Gastrocnemius medialis (tissue), 4 donors: ENCODE results near the gene PDE9A. TPM values are rescaled to one million over a fixed set of nuclear protein-coding genes. Genes with fewer than 3 reads are reported as not detected.

ENCODE experiments used
- ATAC-seq, 2 donors: fragments of 150-250 bp; one replicate each; pipeline ENCODE4 v1.9.1; 2016
- DNase-seq, 2 donors: peaks; one replicate each; pipeline ENCODE4 v3.0.0-alpha.2; 2019
- H3K27ac ChIP-seq, 4 donors: fragments of 200-600 bp; sonication (generic); 1 replicate in 1 of 4; 2 replicates in 3 of 4; pipeline ENCODE4 v1.5.1; 2016 to 2018; ENCODE audit warnings: mild to moderate bottlenecking in 2 of 4, moderate library complexity in 1 of 4
- H3K27me3 ChIP-seq, 3 donors: fragments of 200-600 bp; sonication (generic) in 2 of 3; 1 replicate in 1 of 3; 2 replicates in 2 of 3; pipeline versions ENCODE4 v1.5.1 to v1.6.0; 2016 to 2019; ENCODE audit warnings: mild to moderate bottlenecking in 1 of 3, moderate library complexity in 1 of 3
- H3K36me3 ChIP-seq, 2 donors: fragments of 200-600 bp; sonication (generic) in 1 of 2; one replicate each; pipeline ENCODE4 v1.5.1; 2017 to 2018
- H3K4me1 ChIP-seq, 2 donors: fragments of 200-600 bp; sonication (generic) in 1 of 2; one replicate each; pipeline ENCODE4 v1.5.1; 2016 to 2017; ENCODE audit warnings: mild to moderate bottlenecking in 2 of 2
- H3K4me3 ChIP-seq, 4 donors: fragments of 200-600 bp; sonication (generic) in 3 of 4; 1 replicate in 1 of 4; 2 replicates in 3 of 4; pipeline ENCODE4 v1.5.1; 2016 to 2019; ENCODE audit warnings: mild to moderate bottlenecking in 2 of 4
- H3K9me3 ChIP-seq, 3 donors: fragments of 200-600 bp; sonication (generic) in 2 of 3; 1 replicate in 1 of 3; 2 replicates in 2 of 3; pipeline ENCODE4 v1.5.1; 2016 to 2019
- POLR2A ChIP-seq, 2 donors: fragments of 450-650 bp; IDR thresholded peaks; one replicate each; pipeline ENCODE4 v1.6.1; 2017; ENCODE audit warnings: antibody characterized with exemption in 2 of 2, mild to moderate bottlenecking in 2 of 2, moderate library complexity in 2 of 2
- in situ Hi-C, 4 donors: fragments of 200-750 bp; cut with MboI; loops; one replicate each; pipeline versions ENCODE4 v1.15.0 to v1.8.0; 2017; ENCODE audit warnings: low sequenced_read_pairs in 4 of 4
- intact Hi-C: fragments of 100-400 bp; cut with DNase I; formaldehyde crosslinking; loops from one replicate; pipeline ENCODE4 v1.15.1; 2023; ENCODE audit warnings: low total_unique reads
- total RNA-seq, 4 donors: library from RNA; depleted of rRNA; stranded (reverse); fragments of >200 nt; gene quantifications; one replicate each; pipeline versions ENCODE4 v1.1.0 to v1.2.3, GENCODE V29; 2016
- TF ChIP-seq, protein P1 (sequence below), 5 experiments: fragments of 450-650 bp in 3 of 5; fragments of 200-600 bp in 2 of 5; sonication (generic) in 2 of 5; IDR thresholded peaks in 4 of 5; conservative IDR thresholded peaks in 1 of 5; 1 replicate in 4 of 5; 2 replicates in 1 of 5; pipeline ENCODE4 v1.5.1; 2016 to 2019; ENCODE audit warnings: antibody characterized with exemption in 5 of 5, mild to moderate bottlenecking in 3 of 5, moderate library complexity in 3 of 5

PDE9A gene
- total RNA-seq, 4 donors from 2014 or later: 1.4 to 4.5 (median 1.8) TPM

DNA sequence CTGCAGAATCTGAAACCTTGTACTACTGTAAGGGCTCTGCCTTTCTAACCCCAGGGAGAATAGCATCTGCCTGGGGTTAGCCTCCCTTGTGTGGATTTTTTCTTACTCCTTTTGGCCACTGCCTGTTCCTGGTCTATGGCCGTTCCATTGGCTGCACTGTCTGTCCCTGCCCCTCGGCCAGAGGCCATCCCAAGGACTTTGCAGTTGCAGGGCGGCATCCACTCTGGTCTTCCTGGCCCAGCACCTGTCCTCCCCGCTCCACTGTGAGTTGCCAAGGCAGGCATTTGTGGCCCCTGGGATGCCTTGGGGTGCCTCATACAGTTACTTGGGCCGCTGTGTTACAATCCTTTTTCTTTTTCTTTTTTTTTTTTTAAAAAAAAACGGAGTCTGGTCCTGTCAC, 45.8 kb downstream of the PDE9A start:
- intact Hi-C loops (no loop called here), in situ Hi-C loops (no loop called here)
- Histone ChIP-seq H3K4me3 (no peak overlapping the region), H3K27me3 (no peaks in the 10 kb centered on the region), H3K4me1 (no peaks in the 10 kb centered on the region), H3K9me3 (no peaks in the 10 kb centered on the region), H3K27ac (no peak overlapping the region), H3K36me3 (no peaks in the 10 kb centered on the region)
- ATAC-seq (no peak), DNase-seq (no peak)
- TF ChIP-seq, protein P1, sequence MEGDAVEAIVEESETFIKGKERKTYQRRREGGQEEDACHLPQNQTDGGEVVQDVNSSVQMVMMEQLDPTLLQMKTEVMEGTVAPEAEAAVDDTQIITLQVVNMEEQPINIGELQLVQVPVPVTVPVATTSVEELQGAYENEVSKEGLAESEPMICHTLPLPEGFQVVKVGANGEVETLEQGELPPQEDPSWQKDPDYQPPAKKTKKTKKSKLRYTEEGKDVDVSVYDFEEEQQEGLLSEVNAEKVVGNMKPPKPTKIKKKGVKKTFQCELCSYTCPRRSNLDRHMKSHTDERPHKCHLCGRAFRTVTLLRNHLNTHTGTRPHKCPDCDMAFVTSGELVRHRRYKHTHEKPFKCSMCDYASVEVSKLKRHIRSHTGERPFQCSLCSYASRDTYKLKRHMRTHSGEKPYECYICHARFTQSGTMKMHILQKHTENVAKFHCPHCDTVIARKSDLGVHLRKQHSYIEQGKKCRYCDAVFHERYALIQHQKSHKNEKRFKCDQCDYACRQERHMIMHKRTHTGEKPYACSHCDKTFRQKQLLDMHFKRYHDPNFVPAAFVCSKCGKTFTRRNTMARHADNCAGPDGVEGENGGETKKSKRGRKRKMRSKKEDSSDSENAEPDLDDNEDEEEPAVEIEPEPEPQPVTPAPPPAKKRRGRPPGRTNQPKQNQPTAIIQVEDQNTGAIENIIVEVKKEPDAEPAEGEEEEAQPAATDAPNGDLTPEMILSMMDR (IDR thresholded peaks at IDR 0.05 in 4 of 5, conservative IDR thresholded peaks at IDR 0.05 in 1 of 5): no peak
- no peak for TF ChIP-seq POLR2A (IDR thresholded peaks at IDR 0.05)

DNA sequence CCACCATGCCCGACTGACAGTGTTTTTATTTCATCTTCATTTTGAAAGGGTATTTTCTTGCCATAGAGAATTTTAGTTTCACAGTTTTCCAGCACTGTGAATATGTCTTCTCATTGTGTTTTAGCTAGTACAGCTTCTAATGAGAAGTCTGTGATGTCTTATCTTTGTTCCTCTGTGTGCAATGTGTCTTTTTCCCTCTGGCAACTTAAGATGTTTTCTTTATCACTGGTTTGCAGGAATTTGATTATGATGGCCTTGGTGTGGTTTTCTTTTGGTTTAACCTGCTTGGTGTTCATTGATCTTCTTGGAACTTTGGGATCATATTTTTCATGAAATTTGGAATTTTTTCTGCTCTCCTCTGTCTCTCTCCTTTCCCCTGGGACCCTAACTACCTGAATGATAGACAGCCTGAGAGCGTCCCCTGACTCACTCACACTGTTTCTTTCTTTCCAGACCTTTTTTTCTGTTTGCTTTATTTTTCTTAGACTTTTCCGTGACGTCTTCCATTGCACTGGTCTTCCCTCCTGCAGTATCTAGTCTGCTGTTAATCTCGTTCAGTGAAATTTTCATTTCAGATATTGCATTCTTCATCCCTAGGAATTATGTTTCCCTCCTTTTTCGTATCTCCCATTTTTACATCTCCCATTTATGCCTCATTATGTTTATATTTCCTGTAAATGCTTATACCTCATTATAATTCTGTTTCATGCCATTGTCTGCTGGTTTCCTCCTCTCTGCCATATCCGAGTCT, 48.5 kb downstream of the PDE9A start:
- H3K27me3 ChIP-seq: no peaks in the 10 kb centered on the region
- DNase-seq (no peak), ATAC-seq (no peak)
- H3K9me3 ChIP-seq: no peaks in the 10 kb centered on the region
- H3K4me3 ChIP-seq: no peak overlapping the region
- H3K36me3 ChIP-seq: no peaks in the 10 kb centered on the region
- intact Hi-C loops: no loop called here
- no peak overlapping the region for H3K27ac ChIP-seq
- H3K4me1 ChIP-seq: no peaks in the 10 kb centered on the region
- in situ Hi-C loops: no loop called here
- TF ChIP-seq, protein P1 (IDR thresholded peaks at IDR 0.05 in 4 of 5, conservative IDR thresholded peaks at IDR 0.05 in 1 of 5): no peak
- no peak for TF ChIP-seq POLR2A (IDR thresholded peaks at IDR 0.05)

DNA sequence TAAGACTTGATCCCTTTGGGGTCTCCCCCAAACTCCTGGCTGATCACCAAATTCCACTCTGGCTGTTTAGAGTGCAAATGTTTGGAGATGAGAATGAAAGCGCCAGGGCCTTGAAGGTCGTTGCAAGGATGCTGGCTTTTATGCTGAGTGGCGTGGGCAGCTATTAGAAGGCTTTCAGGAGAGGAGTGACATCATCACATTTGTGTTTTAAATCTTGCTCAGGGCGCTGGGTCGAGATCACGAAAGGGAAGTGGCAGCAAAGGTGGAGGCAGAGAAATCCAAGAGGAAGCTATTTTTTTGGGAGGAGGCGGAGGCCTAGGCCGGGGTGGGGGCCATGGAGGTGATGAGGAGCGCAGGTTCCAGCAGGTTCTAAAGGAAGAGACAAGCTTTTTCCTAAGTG, 49.3 kb downstream of the PDE9A start:
- Histone ChIP-seq H3K4me3 (no peak overlapping the region), H3K36me3 (no peaks in the 10 kb centered on the region), H3K4me1 (no peaks in the 10 kb centered on the region), H3K27me3 (no peaks in the 10 kb centered on the region), H3K9me3 (no peaks in the 10 kb centered on the region), H3K27ac (no peak overlapping the region)
- TF ChIP-seq, protein P1 (IDR thresholded peaks at IDR 0.05 in 4 of 5, conservative IDR thresholded peaks at IDR 0.05 in 1 of 5): no peak
- TF ChIP-seq POLR2A (IDR thresholded peaks at IDR 0.05): no peak
- intact Hi-C loops: no loop called here
- DNase-seq: no peak
- no peak for ATAC-seq
- in situ Hi-C loops: no loop called here

DNA sequence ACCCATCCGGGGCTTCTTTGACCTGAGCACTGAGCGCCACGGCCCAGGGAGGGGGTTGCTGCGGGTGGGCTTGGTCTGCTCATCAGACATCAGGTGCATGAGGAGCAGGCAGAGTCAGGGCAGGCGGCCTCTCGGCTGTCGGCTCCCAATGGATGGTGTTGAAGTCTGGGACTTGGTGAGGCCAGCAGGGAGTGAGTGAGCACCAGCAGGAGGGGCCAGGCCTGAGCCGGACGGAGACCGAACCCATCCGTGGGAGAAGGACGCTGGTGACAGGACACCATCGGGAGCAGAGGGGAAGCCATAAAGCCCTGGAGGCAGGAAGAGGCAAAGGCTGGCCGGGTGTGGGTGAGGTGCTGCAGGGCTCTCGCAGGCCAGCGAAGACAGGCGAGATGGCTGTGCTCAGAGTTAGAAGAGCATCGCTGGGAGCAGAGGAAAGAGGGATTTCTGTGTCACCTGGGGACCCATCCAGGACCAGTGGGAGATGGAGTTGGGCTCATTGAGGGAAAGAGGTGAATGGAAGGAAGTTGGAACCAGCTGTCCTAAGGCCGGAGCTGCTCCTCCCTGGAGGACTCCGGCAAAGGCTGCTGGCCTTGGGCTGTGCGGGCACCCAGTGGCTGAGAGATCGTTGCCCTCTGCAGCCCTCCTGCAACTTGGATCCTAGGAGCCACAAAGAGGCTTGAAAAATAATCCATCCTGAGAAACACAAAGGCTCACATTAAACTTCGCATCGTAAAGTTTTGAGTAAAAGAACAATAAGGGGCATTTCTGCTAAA, 49.9 kb downstream of the PDE9A start:
- no peak for ATAC-seq
- no peaks in the 10 kb centered on the region for H3K27me3 ChIP-seq
- DNase-seq: no peak
- intact Hi-C loops: no loop called here
- H3K27ac ChIP-seq: no peak overlapping the region
- H3K9me3 ChIP-seq: no peaks in the 10 kb centered on the region
- in situ Hi-C loops: no loop called here
- no peaks in the 10 kb centered on the region for H3K36me3 ChIP-seq
- no peak overlapping the region for H3K4me3 ChIP-seq
- no peaks in the 10 kb centered on the region for H3K4me1 ChIP-seq
- no peak for TF ChIP-seq POLR2A (IDR thresholded peaks at IDR 0.05)
- TF ChIP-seq, protein P1 (IDR thresholded peaks at IDR 0.05 in 4 of 5, conservative IDR thresholded peaks at IDR 0.05 in 1 of 5): no peak
